BJ (cell line): ENCODE data around the gene IER5L. TPM values are rescaled to one million over a fixed set of nuclear protein-coding genes. Genes with fewer than 3 reads are reported as not detected.

Experiments used
- CTCF ChIA-PET: fragments of 350-600 bp; formaldehyde crosslinking; extraction: SDS; loops from one replicate; lab custom pipeline; 2021; ENCODE audit warnings: antibody characterized with exemption, inconsistent platforms; lab: Yijun Ruan, JAX
- POLR2A ChIA-PET: fragments of 300-600 bp; sonication (Branson Sonifier 250); formaldehyde crosslinking; extraction: SDS; loops from one replicate; lab custom pipeline; 2021; ENCODE audit warnings: antibody characterized with exemption; lab: Charles Lee
- DNase-seq: peaks from one replicate; pipeline ENCODE4 v3.0.0-alpha.2; 2011; ENCODE audit warnings: low read depth
- H3K27me3 ChIP-seq: 2 replicates; pipeline ENCODE4 v1.6.0; 2011; ENCODE audit warnings: low read length; ENCODE audit not compliant: control insufficient read depth, insufficient read depth
- H3K36me3 ChIP-seq: 2 replicates; pipeline ENCODE4 v1.5.1; 2011; ENCODE audit warnings: low read length; ENCODE audit not compliant: control insufficient read depth, insufficient read depth
- H3K4me3 ChIP-seq: 2 replicates; pipeline ENCODE4 v1.5.1; 2011; ENCODE audit warnings: low read depth, mild to moderate bottlenecking, control low read depth, low read length
- CTCF ChIP-seq: IDR thresholded peaks from 2 replicates; pipeline ENCODE4 v1.5.1; 2011; ENCODE audit warnings: low read depth, mild to moderate bottlenecking, control low read depth, inconsistent platforms, low read length, moderate library complexity; ENCODE audit not compliant: insufficient read depth
- polyA plus RNA-seq: library from polyadenylated mRNA; depleted of rRNA; stranded (reverse); fragments of >200 nt; gene quantifications from 2 replicates; pipeline ENCODE4 v1.2.3, GENCODE V29; 2011

The IER5L gene
- polyA plus RNA-seq, 1 experiment = 8.7 TPM

DNA sequence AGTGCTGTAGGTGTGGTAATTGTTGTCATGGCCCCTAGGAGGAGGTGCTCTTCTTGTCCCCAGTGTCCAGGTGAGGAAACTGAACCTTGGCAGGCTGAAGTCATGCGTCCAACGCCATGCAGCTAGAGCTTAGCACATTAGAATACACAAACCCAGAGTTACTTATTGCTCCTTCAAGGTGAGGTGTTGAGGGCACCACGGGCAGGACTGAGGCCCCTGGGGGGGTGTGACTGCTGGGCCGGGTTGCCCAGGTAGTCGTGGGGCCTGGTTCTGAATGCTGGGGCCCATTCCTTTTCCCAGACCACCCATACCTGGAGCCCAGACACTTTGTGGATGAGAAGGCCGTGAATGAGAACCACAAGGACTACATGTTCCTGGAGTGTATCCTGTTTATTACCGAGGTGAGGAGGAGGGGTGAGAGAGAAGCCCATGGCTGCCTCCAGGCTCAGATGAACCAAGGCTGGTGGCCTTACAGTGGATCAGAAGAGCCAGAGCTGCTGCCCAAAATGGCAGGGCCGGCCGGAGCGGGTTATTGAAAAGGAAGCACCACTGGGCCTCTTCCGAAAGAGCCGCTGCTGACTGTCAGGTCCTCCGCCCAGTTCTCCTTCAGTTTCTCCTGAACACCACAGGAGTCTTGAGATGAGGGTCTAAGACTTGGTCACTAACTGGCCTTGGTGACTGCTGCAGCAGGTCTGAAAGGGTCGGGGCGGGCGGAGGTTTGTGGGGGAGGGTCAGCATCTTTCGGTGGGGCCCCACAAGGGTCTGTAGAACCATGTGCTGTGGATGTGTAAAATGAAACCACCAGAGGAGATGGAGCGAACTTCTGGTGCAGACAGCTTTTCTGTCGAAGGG is 40.5 kb downstream of the IER5L start:
- POLR2A ChIA-PET = no interaction called here
- peaks cover 7% of the 10 kb centered on the region for H3K36me3 ChIP-seq
- CTCF ChIA-PET = interaction anchor here (1.4 to 16.9 kb wide), 18 partner anchors 8 to 647 kb away, joined by 3 to 335 read pairs (median 10); partner anchors contain the start of genes C9orf50, IER5L and NTMT1

DNA sequence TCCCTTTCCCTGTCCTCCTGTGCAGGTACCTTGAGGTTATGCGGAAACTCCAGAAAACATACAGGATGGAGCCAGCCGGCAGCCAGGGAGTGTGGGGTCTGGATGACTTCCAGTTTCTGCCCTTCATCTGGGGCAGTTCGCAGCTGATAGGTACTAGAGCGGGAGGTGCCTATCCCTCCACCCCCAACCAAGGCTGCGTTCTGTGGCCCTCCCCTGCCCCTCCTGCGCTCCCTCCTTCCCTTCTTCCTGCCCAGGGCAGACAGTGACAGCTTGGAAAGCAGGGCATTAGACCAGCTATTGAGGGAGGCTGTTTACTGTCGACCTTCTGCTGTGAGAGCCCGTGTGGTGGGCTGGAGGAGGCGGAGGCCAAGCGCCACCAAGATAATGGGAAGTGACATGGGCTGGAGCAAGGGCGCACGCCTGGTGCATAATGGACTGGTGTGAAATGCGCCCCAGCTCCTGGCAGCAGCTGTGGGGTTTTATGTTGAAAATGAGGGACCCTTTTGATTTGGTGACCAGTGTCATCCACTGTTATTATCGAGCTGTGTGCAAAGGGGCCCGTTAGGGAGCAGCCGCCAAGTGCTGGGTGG is 41.5 kb downstream of the IER5L start:
- ChIA-PET POLR2A (no interaction called here), CTCF (interaction anchor here (1.4 to 16.9 kb wide), 6 partner anchors 35 to 601 kb away, joined by 3 to 335 read pairs (median 34); partner anchors contain the start of genes C9orf50, IER5L and NTMT1)

More for the DNA sequence above, 40.5 kb downstream of the IER5L start:
- Histone ChIP-seq H3K4me3 (no peak overlapping the region), H3K27me3 (no peaks in the 10 kb centered on the region)
- DNase-seq = no peak
- TF ChIP-seq CTCF = no peak

GRCh38 chr9:129135476-129135875 is 42.6 kb downstream of the IER5L start:
- POLR2A ChIA-PET = no interaction called here
- CTCF ChIA-PET = interaction anchor here (1.3 to 16.9 kb wide), 4 partner anchors 36 to 603 kb away, joined by 3 to 335 read pairs (median 130); partner anchors contain the start of genes C9orf50, IER5L and NTMT1
- H3K4me3 ChIP-seq = no peak overlapping the region
- H3K27me3 ChIP-seq = no peaks in the 10 kb centered on the region
- TF ChIP-seq CTCF = no peak
- DNase-seq = no peak
- peaks cover 10% of the 10 kb centered on the region for H3K36me3 ChIP-seq

More for the DNA sequence above, 41.5 kb downstream of the IER5L start:
- TF ChIP-seq CTCF = no peak
- no peak overlapping the region for H3K4me3 ChIP-seq
- no peaks in the 10 kb centered on the region for H3K27me3 ChIP-seq
- DNase-seq = no peak
- peaks cover 10% of the 10 kb centered on the region for H3K36me3 ChIP-seq

- no peak overlapping the region for H3K4me3 ChIP-seq
- CTCF ChIA-PET = interaction anchor here (0.7 to 16.9 kb wide), 10 partner anchors 39 to 593 kb away, joined by 3 to 335 read pairs (median 12); partner anchors contain the start of genes C9orf50, IER5L and NTMT1
- POLR2A ChIA-PET = no interaction called here
- TF ChIP-seq CTCF = no peak
- peaks cover 10% of the 10 kb centered on the region for H3K36me3 ChIP-seq
- no peak for DNase-seq
- H3K27me3 ChIP-seq = no peaks in the 10 kb centered on the region
Measured at GRCh38 chr9:129133082-129133481, 45.0 kb downstream of the IER5L start.
